NCI-H1105 (cell line): ENCODE results near the gene FOXN1.
A peak's percentile ranks its signal among the peaks of the same experiment; 100 is the strongest.
"Not testable (repeated sequence)": the region's sequence is repeated elsewhere in the genome, so short reads cannot be mapped to it uniquely, and the experiment has no call there.

ENCODE experiments used
- DNase-seq: peaks from one replicate; lab custom pipeline; 2025; lab: John Stamatoyannopoulos, UW

FOXN1 gene

GRCh38 chr17:28574526-28574925 lies 68.4 kb downstream of the FOXN1 start:
- DNase-seq = no peak

GRCh38 chr17:28575126-28575795 lies 69.1 kb downstream of the FOXN1 start:
- no peak for DNase-seq

GRCh38 chr17:28576016-28576415 lies 69.9 kb downstream of the FOXN1 start:
- DNase-seq = not testable (repeated sequence)

- DNase-seq = peak; percentile 92
Observed at GRCh38 chr17:28576758-28577465, 70.8 kb downstream of the FOXN1 start, which contains the start of gene ALDOC. TSS of gene ALDOC (minus strand) at chr17:28576895. CDS start at chr17:28575532, 1,363 bp downstream.

GRCh38 chr17:28577466-28577824 lies 71.3 kb downstream of the FOXN1 start:
- DNase-seq = no peak

GRCh38 chr17:28578246-28579195 lies 72.4 kb downstream of the FOXN1 start:
- no peak for DNase-seq

- DNase-seq = no peak
Observed at GRCh38 chr17:28579526-28579925, 73.4 kb downstream of the FOXN1 start.

- DNase-seq = no peak
Observed at GRCh38 chr17:28580959-28581358, 74.8 kb downstream of the FOXN1 start.

GRCh38 chr17:28582513-28582912 lies 76.4 kb downstream of the FOXN1 start:
- no peak for DNase-seq

- no peak for DNase-seq
Observed at GRCh38 chr17:28584434-28584833, 78.3 kb downstream of the FOXN1 start.

GRCh38 chr17:28585851-28586250 lies 79.7 kb downstream of the FOXN1 start:
- no peak for DNase-seq
